ENCODE measurements around the gene NIT1.

- TF ChIP-seq SIN3A (conservative IDR thresholded peaks at IDR 0.05 in 1 of 2, IDR thresholded peaks at IDR 0.05 in 1 of 2; ENCODE audit: low read depth in 1 of 2, low read length in 2 of 2) (no peak), POLR2A (IDR thresholded peaks at IDR 0.05; ENCODE audit: control extremely low read depth in 1 of 2, low read depth in 2 of 2, low read length in 2 of 2) (no peak), JUND (IDR thresholded peaks at IDR 0.05; ENCODE audit: low read length) (no peak), CTCF (IDR thresholded peaks at IDR 0.05; ENCODE audit: control extremely low read depth in 1 of 3, insufficient read depth in 1 of 3, low read depth in 1 of 3, low read length in 3 of 3) (no peak), RNF2 (IDR thresholded peaks at IDR 0.05; ENCODE audit: borderline replicate concordance, low read depth, low read length, missing control alignments, poor library complexity, severe bottlenecking) (no peak), YY1 (IDR thresholded peaks at IDR 0.05; ENCODE audit: low read depth, low read length) (no peak), HDAC2 (IDR thresholded peaks at IDR 0.05; ENCODE audit: borderline replicate concordance in 1 of 2, low read depth in 2 of 2, low read length in 2 of 2) (no peak), ZNF274 (IDR thresholded peaks at IDR 0.05; ENCODE audit: borderline replicate concordance, extremely low read depth, low read length) (no peak), ATF2 (IDR thresholded peaks at IDR 0.05; ENCODE audit: low read length) (no peak)
- TF ChIP-seq, protein P1, sequence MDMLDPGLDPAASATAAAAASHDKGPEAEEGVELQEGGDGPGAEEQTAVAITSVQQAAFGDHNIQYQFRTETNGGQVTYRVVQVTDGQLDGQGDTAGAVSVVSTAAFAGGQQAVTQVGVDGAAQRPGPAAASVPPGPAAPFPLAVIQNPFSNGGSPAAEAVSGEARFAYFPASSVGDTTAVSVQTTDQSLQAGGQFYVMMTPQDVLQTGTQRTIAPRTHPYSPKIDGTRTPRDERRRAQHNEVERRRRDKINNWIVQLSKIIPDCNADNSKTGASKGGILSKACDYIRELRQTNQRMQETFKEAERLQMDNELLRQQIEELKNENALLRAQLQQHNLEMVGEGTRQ (IDR thresholded peaks at IDR 0.05; ENCODE audit: low read length) = no peak
Observed at GRCh38 chr1:161111527-161111926, 6.4 kb upstream of the NIT1 start.

Measured in H1 (cell line).